IMR-90 (cell line): ENCODE results near the gene MAGEB5. TPM values are rescaled to one million over a fixed set of nuclear protein-coding genes. Genes with fewer than 3 reads are reported as not detected.

Experiments used
- ATAC-seq: fragments of 200-7000 bp; cut with Tn5 transposase; 2 replicates; pipeline ENCODE4 v1.9.1; 2020; ENCODE audit warnings: low read depth, mild to moderate bottlenecking, moderate library complexity
- BruUV-seq: library from RNA; stranded (reverse); fragments of 400-500 nt; replicated peaks from 2 replicates; lab custom pipeline; 2021; lab: Mats Ljungman, UMichigan
- CTCF ChIA-PET: fragments of 300-600 bp; formaldehyde crosslinking; extraction: SDS; loops from one replicate; lab custom pipeline; 2021; ENCODE audit warnings: antibody characterized with exemption; lab: Yijun Ruan, JAX
- POLR2A ChIA-PET: fragments of 300-600 bp; sonication (Branson Sonifier 250); formaldehyde crosslinking; loops from one replicate; lab custom pipeline; 2022; ENCODE audit warnings: antibody characterized with exemption; ENCODE audit not compliant: unreplicated experiment; lab: Charles Lee
- DNase-seq: peaks from one replicate; pipeline ENCODE4 v3.0.0; 2013
- H2AFZ ChIP-seq: replicated peaks from 2 replicates; pipeline ENCODE3; 2013; ENCODE audit warnings: low read length, mild to moderate bottlenecking; ENCODE audit not compliant: poor library complexity
- H2AK5ac ChIP-seq: 2 replicates; pipeline ENCODE4 v1.6.1; 2013; ENCODE audit warnings: low read depth, low read length, inconsistent platforms
- H2AK9ac ChIP-seq: replicated peaks from 2 replicates; pipeline ENCODE3; 2013; ENCODE audit warnings: mild to moderate bottlenecking, low read depth, low read length, moderate library complexity; ENCODE audit not compliant: poor library complexity
- H2BK120ac ChIP-seq: 2 replicates; pipeline ENCODE4 v1.6.1; 2013; ENCODE audit warnings: low read depth, low read length, inconsistent platforms
- H2BK15ac ChIP-seq: 3 replicates; pipeline ENCODE4 v1.6.1; 2013; ENCODE audit warnings: low read depth, low read length, inconsistent platforms
- H2BK20ac ChIP-seq: 2 replicates; pipeline ENCODE4 v1.6.1; 2013; ENCODE audit warnings: low read depth, mild to moderate bottlenecking, inconsistent platforms, low read length, moderate library complexity
- H2BK5ac ChIP-seq: 2 replicates; pipeline ENCODE4 v1.6.1; 2013; ENCODE audit warnings: mild to moderate bottlenecking, low read depth, low read length, inconsistent platforms; ENCODE audit not compliant: poor library complexity, severe bottlenecking
- H3K14ac ChIP-seq: replicated peaks from 2 replicates; pipeline ENCODE4 v1.6.1; 2013; ENCODE audit warnings: low read depth, low read length, inconsistent platforms
- H3K18ac ChIP-seq: 2 replicates; pipeline ENCODE4 v1.6.1; 2013; ENCODE audit warnings: low read depth, low read length, control low read depth
- H3K23ac ChIP-seq: 2 replicates; pipeline ENCODE4 v1.6.1; 2013; ENCODE audit warnings: low read depth, low read length, inconsistent platforms
- H3K27ac ChIP-seq: 2 replicates; pipeline ENCODE4 v1.5.1; 2013; ENCODE audit warnings: mild to moderate bottlenecking, control low read depth, low read length; ENCODE audit not compliant: insufficient read depth
- H3K27me3 ChIP-seq: 2 replicates; pipeline ENCODE4 v1.6.1; 2013; ENCODE audit warnings: low read length; ENCODE audit not compliant: control insufficient read depth, insufficient read depth
- H3K36me3 ChIP-seq: 2 replicates; pipeline ENCODE4 v1.6.1; 2013; ENCODE audit warnings: low read length, mixed read lengths; ENCODE audit not compliant: control insufficient read depth, insufficient read depth
- H3K4ac ChIP-seq: 2 replicates; pipeline ENCODE4 v1.6.1; 2013; ENCODE audit warnings: low read depth, low read length, inconsistent platforms
- H3K4me1 ChIP-seq: 2 replicates; pipeline ENCODE4 v1.6.1; 2013; ENCODE audit warnings: low read length, mixed read lengths; ENCODE audit not compliant: control insufficient read depth, insufficient read depth
- H3K4me2 ChIP-seq: 2 replicates; pipeline ENCODE4 v1.6.1; 2013; ENCODE audit warnings: low read depth, mild to moderate bottlenecking, control low read depth, low read length, moderate library complexity
- H3K4me3 ChIP-seq: 2 replicates; pipeline ENCODE4 v1.5.1; 2013; ENCODE audit warnings: low read depth, mild to moderate bottlenecking, control low read depth, low read length, moderate library complexity; ENCODE audit not compliant: insufficient read depth
- H3K56ac ChIP-seq: 2 replicates; pipeline ENCODE4 v1.6.1; 2013; ENCODE audit warnings: low read length, inconsistent platforms; ENCODE audit not compliant: insufficient read depth; ENCODE audit errors: extremely low read depth
- H3K79me1 ChIP-seq, 2 experiments: 2 replicates each; pipeline ENCODE4 v1.6.1; 2013; ENCODE audit warnings: low read length in 2 of 2, inconsistent platforms in 1 of 2, low read depth in 1 of 2
- H3K9ac ChIP-seq: 2 replicates; pipeline ENCODE4 v1.6.1; 2013; ENCODE audit warnings: low read depth, low read length, control low read depth
- H3K9me1 ChIP-seq: 2 replicates; pipeline ENCODE4 v1.6.1; 2013; ENCODE audit warnings: low read length, inconsistent platforms; ENCODE audit not compliant: insufficient read depth
- H3K9me3 ChIP-seq: 2 replicates; pipeline ENCODE4 v1.6.1; 2013; ENCODE audit warnings: low read length; ENCODE audit not compliant: control insufficient read depth, insufficient read depth
- H4K20me1 ChIP-seq: 2 replicates; pipeline ENCODE4 v1.6.1; 2013; ENCODE audit warnings: low read length, inconsistent platforms; ENCODE audit not compliant: insufficient read depth
- H4K5ac ChIP-seq: 2 replicates; pipeline ENCODE4 v1.6.1; 2013; ENCODE audit warnings: mild to moderate bottlenecking, low read depth, low read length, control low read depth
- H4K8ac ChIP-seq, 2 experiments: 2 replicates each; pipeline ENCODE4 v1.6.1; 2013; ENCODE audit warnings: low read depth in 2 of 2, low read length in 2 of 2, control low read depth in 1 of 2, inconsistent platforms in 1 of 2
- H4K91ac ChIP-seq: 2 replicates; pipeline ENCODE4 v1.6.1; 2013; ENCODE audit warnings: low read depth, low read length, inconsistent platforms; ENCODE audit not compliant: insufficient read depth
- MXI1 ChIP-seq: IDR thresholded peaks from 2 replicates; pipeline ENCODE4 v1.6.1; 2012; ENCODE audit warnings: low read depth, mild to moderate bottlenecking, low read length, moderate library complexity, borderline replicate concordance
- WGBS, 2 experiments: methylation state at CpG; one replicate each; pipeline versions ENCODE4 v1.1.5 to v1.1.7; 2013; ENCODE audit warnings: missing lambda C conversion rate in 2 of 2; ENCODE audit not compliant: insufficient read length in 1 of 2; ENCODE audit errors: extremely low coverage in 2 of 2; 5-methylcytosine and 5-hydroxymethylcytosine counted together
- dilution Hi-C: fragments of 300-500 bp; cut with HindIII; formaldehyde crosslinking; loops from one replicate; pipeline ENCODE4 v1.14.3; 2018; ENCODE audit warnings: low sequenced_read_pairs; ENCODE audit not compliant: unreplicated experiment
- in situ Hi-C: fragments of 300-500 bp; cut with MboI; formaldehyde crosslinking; loops from 3 replicates; pipeline ENCODE4 v1.14.3; 2019; ENCODE audit warnings: low sequenced_read_pairs, inconsistent platforms, mixed read lengths
- intact Hi-C: fragments of 100-400 bp; cut with micrococcal nuclease; formaldehyde crosslinking; loops from 2 replicates; pipeline ENCODE4 v1.10.0; 2022
- polyA plus RNA-seq, 3 experiments: library from polyadenylated mRNA; depleted of rRNA; stranded (reverse); fragments of >200 nt; gene quantifications; 2 replicates each; pipeline ENCODE4 v1.2.3, GENCODE V29; 2012; ENCODE audit warnings: low replicate concordance in 1 of 3
- total RNA-seq: library from RNA; depleted of rRNA; stranded (reverse); fragments of >200 nt; gene quantifications from 2 replicates; pipeline ENCODE4 v1.2.3, GENCODE V29; 2012

Gene MAGEB5
- total and polyA plus RNA-seq, 2 of the 4 experiments (the other 2 are of a cell fraction): not detected

DNA sequence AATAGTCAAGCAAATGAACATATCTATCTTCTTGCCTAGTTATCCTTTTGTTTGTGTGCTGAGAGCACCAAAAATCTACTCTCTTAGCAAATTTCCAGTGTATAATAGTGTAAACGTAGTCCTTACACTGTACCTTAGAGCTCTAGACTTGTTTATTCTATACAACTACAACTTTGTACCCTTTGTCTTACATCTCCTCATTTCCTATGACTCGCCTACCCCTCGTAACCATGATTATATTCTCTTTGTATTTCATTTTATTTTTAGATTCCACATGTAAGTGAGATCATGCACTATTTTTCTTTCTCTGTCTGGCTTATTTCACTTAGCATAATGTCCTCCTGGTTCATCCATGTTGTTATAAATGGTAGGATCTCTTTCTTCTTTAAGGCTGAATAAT lies 37.6 kb downstream of the MAGEB5 start:
- H3K4me1 ChIP-seq: no peaks in the 10 kb centered on the region
- no peak overlapping the region for H3K27ac ChIP-seq
- BruUV-seq: no TSS peak
- no peak overlapping the region for H3K4ac ChIP-seq
- no peak overlapping the region for H3K23ac ChIP-seq
- no peaks in the 10 kb centered on the region for H3K79me1 ChIP-seq
- ChIA-PET CTCF (no interaction called here), POLR2A (no interaction called here)
- peaks cover 4% of the 10 kb centered on the region; the same call in 1 of the 2 replicates for H3K9me3 ChIP-seq
- no peak overlapping the region for H4K5ac ChIP-seq
- ATAC-seq (no peak), DNase-seq (no peak)
- no peak overlapping the region for H3K4me3 ChIP-seq
- no peak overlapping the region for H3K56ac ChIP-seq
- no peaks in the 10 kb centered on the region for H4K20me1 ChIP-seq
- in situ Hi-C loops (no loop called here), dilution Hi-C loops (no loop called here), intact Hi-C loops (no loop called here)
- H2AK5ac ChIP-seq: no peak overlapping the region
- no peaks in the 10 kb centered on the region for H3K27me3 ChIP-seq
- H4K91ac ChIP-seq: no peak overlapping the region
- H2BK120ac ChIP-seq: no peak overlapping the region
- WGBS, 2 experiments: no CpG with 5 or more reads among the region's 3 CpGs
- no peak overlapping the region for H4K8ac ChIP-seq
- no peak overlapping the region for H2AK9ac ChIP-seq
- TF ChIP-seq MXI1: no peak
- H3K36me3 ChIP-seq: no peaks in the 10 kb centered on the region
- no peaks in the 10 kb centered on the region for H3K9me1 ChIP-seq
- no peak overlapping the region for H3K14ac ChIP-seq
- H2BK15ac ChIP-seq: no peak overlapping the region
- H2BK5ac ChIP-seq: no peak overlapping the region
- H3K18ac ChIP-seq: no peak overlapping the region
- H3K9ac ChIP-seq: no peak overlapping the region
- no peak overlapping the region for H3K4me2 ChIP-seq
- H2BK20ac ChIP-seq: no peak overlapping the region
- no peak overlapping the region for H2AFZ ChIP-seq
